ENCODE measurements around the gene MRPL21. TPM values are rescaled to one million over a fixed set of nuclear protein-coding genes. Genes with fewer than 3 reads are reported as not detected.

MRPL21 gene
- total RNA-seq, 1 experiment from 2014 or later, result 126 TPM

DNA sequence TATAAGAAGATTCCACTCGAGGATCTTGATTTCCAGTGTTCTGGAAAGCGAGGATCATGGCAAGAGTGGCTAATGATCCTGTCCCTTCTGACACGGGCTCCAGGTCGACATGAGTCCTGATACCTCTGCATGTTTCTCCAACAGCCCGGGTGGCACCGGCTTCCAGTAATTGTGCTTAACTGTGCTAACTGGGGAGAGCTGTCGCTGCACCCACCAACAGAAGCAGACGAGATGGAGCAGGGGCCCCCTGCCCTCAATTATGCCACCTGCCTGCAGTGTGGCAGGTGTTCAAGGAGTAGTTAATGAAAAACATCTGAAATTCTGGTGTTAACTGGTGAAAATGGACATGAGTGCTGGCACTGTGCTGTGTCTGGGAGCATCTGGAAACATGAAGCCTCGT, 6.2 kb downstream of the MRPL21 start:
- Histone ChIP-seq H3K27me3 (replicated peaks; ENCODE audit: insufficient read depth, low read depth, low read length, poor library complexity) (no peaks in the 10 kb centered on the region), H3K4me1 (ENCODE audit: insufficient read depth, low read length, poor library complexity, severe bottlenecking) (peaks cover 7% of the 10 kb centered on the region), H3K4me3 (ENCODE audit: low read depth, low read length, poor library complexity, severe bottlenecking) (no peak overlapping the region), H3K9me3 (ENCODE audit: low read depth, low read length, poor library complexity, severe bottlenecking) (no peaks in the 10 kb centered on the region), H3K36me3 (ENCODE audit: insufficient read depth, low read length, poor library complexity, severe bottlenecking) (peaks cover 72% of the 10 kb centered on the region), H3K27ac (ENCODE audit: low read depth, low read length, poor library complexity, severe bottlenecking) (no peak overlapping the region)
- DNase-seq (ENCODE audit: low spot score), result no peak
- ChIA-PET CTCF (no interaction called here), POLR2A (ENCODE audit: low non-redundant PET) (no interaction called here)
- BruUV-seq (replicated peaks), result no TSS peak
- no peak for TF ChIP-seq EZH2 (IDR thresholded peaks at IDR 0.05; ENCODE audit: borderline replicate concordance, low read depth, low read length, poor library complexity, severe bottlenecking)
- TF ChIP-seq, protein P1, sequence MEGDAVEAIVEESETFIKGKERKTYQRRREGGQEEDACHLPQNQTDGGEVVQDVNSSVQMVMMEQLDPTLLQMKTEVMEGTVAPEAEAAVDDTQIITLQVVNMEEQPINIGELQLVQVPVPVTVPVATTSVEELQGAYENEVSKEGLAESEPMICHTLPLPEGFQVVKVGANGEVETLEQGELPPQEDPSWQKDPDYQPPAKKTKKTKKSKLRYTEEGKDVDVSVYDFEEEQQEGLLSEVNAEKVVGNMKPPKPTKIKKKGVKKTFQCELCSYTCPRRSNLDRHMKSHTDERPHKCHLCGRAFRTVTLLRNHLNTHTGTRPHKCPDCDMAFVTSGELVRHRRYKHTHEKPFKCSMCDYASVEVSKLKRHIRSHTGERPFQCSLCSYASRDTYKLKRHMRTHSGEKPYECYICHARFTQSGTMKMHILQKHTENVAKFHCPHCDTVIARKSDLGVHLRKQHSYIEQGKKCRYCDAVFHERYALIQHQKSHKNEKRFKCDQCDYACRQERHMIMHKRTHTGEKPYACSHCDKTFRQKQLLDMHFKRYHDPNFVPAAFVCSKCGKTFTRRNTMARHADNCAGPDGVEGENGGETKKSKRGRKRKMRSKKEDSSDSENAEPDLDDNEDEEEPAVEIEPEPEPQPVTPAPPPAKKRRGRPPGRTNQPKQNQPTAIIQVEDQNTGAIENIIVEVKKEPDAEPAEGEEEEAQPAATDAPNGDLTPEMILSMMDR (conservative IDR thresholded peaks at IDR 0.05; ENCODE audit: low read depth, low read length), result no peak
- intact Hi-C loops (cut with micrococcal nuclease; ENCODE audit: unreplicated experiment), result loop anchor here (10.0 kb wide), 1 partner anchor 263 kb away; no protein-coding TSS in a partner anchor

DNA sequence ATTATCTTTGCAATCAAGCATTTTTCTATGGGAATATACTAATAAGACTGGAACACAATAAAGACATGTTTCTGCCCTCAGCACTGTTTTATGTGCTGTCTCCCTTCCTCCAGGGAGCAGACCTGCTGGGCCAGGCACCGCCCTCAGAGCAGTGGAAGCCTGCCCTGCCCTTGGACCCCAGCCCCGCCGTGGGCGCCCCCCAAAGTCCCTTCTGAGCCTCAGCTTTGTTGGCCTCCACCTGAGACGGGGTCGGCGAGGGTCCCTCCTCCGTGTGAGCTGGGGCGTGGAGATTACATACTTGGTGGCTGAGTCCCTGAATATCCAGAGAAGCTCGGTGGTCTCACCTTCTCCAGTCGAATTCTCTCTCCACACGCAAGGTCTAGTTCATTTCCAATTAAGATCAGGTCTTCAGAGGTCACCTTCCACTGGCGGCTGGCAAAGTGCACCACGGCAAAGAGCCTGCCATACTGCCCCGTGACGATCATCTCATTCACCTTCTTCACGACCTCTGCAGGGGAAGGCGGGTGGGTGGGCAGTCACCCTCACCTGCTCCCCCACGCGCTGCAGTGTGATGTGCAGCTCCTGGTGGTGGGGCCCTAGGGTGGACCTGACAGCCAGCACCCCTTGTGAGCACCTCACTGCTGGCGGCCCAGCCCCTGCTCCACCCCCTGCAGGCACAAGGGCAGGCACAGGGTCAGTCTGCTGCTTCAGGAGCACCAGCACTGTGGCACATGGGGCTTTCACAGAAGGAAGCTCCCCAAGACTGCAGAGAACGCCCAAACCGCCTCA, 7.3 kb downstream of the MRPL21 start:
- Histone ChIP-seq H3K27me3 (replicated peaks; ENCODE audit: insufficient read depth, low read depth, low read length, poor library complexity) (no peaks in the 10 kb centered on the region), H3K27ac (ENCODE audit: low read depth, low read length, poor library complexity, severe bottlenecking) (no peak overlapping the region), H3K4me3 (ENCODE audit: low read depth, low read length, poor library complexity, severe bottlenecking) (no peak overlapping the region), H3K9me3 (ENCODE audit: low read depth, low read length, poor library complexity, severe bottlenecking) (no peaks in the 10 kb centered on the region), H3K4me1 (ENCODE audit: insufficient read depth, low read length, poor library complexity, severe bottlenecking) (peaks cover 3% of the 10 kb centered on the region), H3K36me3 (ENCODE audit: insufficient read depth, low read length, poor library complexity, severe bottlenecking) (peaks cover 78% of the 10 kb centered on the region)
- TF ChIP-seq EZH2 (IDR thresholded peaks at IDR 0.05; ENCODE audit: borderline replicate concordance, low read depth, low read length, poor library complexity, severe bottlenecking), result no peak
- TF ChIP-seq, protein P1 (conservative IDR thresholded peaks at IDR 0.05; ENCODE audit: low read depth, low read length), result no peak
- DNase-seq (ENCODE audit: low spot score), result no peak
- CTCF ChIA-PET, result no interaction called here
- no TSS peak for BruUV-seq (replicated peaks)
- POLR2A ChIA-PET (ENCODE audit: low non-redundant PET), result no interaction called here
- intact Hi-C loops (cut with micrococcal nuclease; ENCODE audit: unreplicated experiment), result loop anchor here (10.0 kb wide), 1 partner anchor 262 kb away; no protein-coding TSS in a partner anchor

DNA sequence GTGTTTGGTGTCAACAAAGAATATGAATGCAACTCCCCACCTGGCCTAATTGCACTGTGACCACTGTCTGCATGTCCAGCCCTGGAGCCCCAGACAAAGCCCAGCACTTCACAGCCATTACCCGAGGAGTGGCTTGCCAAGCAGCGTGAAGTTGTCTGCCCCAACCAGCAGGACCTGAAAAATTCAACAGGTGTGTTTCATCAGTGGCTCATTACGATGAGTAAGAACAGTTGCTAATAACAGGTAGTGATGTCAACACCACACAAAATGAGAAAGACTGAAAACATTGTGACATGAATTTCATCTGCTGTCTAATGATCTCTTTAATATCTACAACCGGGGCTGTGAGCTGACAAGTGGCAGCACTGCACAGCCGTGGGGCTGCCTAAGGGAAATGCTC, 10.3 kb downstream of the MRPL21 start:
- DNase-seq (ENCODE audit: low spot score), result no peak
- no peaks in the 10 kb centered on the region for H3K9me3 ChIP-seq (ENCODE audit: low read depth, low read length, poor library complexity, severe bottlenecking)
- peaks cover 25% of the 10 kb centered on the region for H3K4me1 ChIP-seq (ENCODE audit: insufficient read depth, low read length, poor library complexity, severe bottlenecking)
- ChIA-PET POLR2A (ENCODE audit: low non-redundant PET) (no interaction called here), CTCF (no interaction called here)
- no peak overlapping the region for H3K27ac ChIP-seq (ENCODE audit: low read depth, low read length, poor library complexity, severe bottlenecking)
- H3K27me3 ChIP-seq (replicated peaks; ENCODE audit: insufficient read depth, low read depth, low read length, poor library complexity), result no peaks in the 10 kb centered on the region
- H3K36me3 ChIP-seq (ENCODE audit: insufficient read depth, low read length, poor library complexity, severe bottlenecking), result peaks cover 58% of the 10 kb centered on the region
- intact Hi-C loops (cut with micrococcal nuclease; ENCODE audit: unreplicated experiment), result loop anchor here (10.0 kb wide), 1 partner anchor 258 kb away; no protein-coding TSS in a partner anchor
- no peak overlapping the region for H3K4me3 ChIP-seq (ENCODE audit: low read depth, low read length, poor library complexity, severe bottlenecking)
- TF ChIP-seq, protein P1 (conservative IDR thresholded peaks at IDR 0.05; ENCODE audit: low read depth, low read length), result no peak
- TF ChIP-seq EZH2 (IDR thresholded peaks at IDR 0.05; ENCODE audit: borderline replicate concordance, low read depth, low read length, poor library complexity, severe bottlenecking), result no peak
- BruUV-seq (replicated peaks), result no TSS peak

Data from A673 (cell line).